Mesenchymal stem cell (in vitro differentiated cells and primary cell): ENCODE results near the gene SERINC2.

ENCODE experiments used
- DNase-seq: peaks from one replicate; pipeline ENCODE4 v3.0.0-alpha.2; 2013
- H2AFZ ChIP-seq: one replicate; pipeline ENCODE4 v1.6.1; 2013; ENCODE audit warnings: low read depth, mild to moderate bottlenecking, control low read depth, inconsistent platforms, low read length, moderate library complexity
- H2AK5ac ChIP-seq: 2 replicates; pipeline ENCODE4 v1.6.1; 2013; ENCODE audit warnings: low read length, moderate library complexity, mild to moderate bottlenecking, inconsistent platforms; ENCODE audit not compliant: severe bottlenecking
- H2BK120ac ChIP-seq: one replicate; pipeline ENCODE4 v1.6.1; 2013; ENCODE audit warnings: low read depth, mild to moderate bottlenecking, inconsistent platforms, low read length, moderate library complexity
- H2BK12ac ChIP-seq, 2 experiments: one replicate each; pipeline ENCODE4 v1.6.1; 2013; ENCODE audit warnings: inconsistent platforms in 2 of 2, low read length in 2 of 2, mild to moderate bottlenecking in 2 of 2, moderate library complexity in 2 of 2, control low read depth in 1 of 2
- H2BK15ac ChIP-seq: one replicate; pipeline ENCODE4 v1.6.1; 2013; ENCODE audit warnings: mild to moderate bottlenecking, low read depth, inconsistent platforms; ENCODE audit not compliant: poor library complexity, severe bottlenecking
- H2BK5ac ChIP-seq: 2 replicates; pipeline ENCODE4 v1.6.1; 2013; ENCODE audit warnings: low read depth, mild to moderate bottlenecking, low read length, control low read depth, inconsistent platforms; ENCODE audit not compliant: poor library complexity, severe bottlenecking
- H3K14ac ChIP-seq, 2 experiments: one replicate each; pipeline ENCODE4 v1.6.1; 2013; ENCODE audit warnings: inconsistent platforms in 2 of 2, low read length in 2 of 2, control low read depth in 1 of 2, mild to moderate bottlenecking in 1 of 2, moderate library complexity in 1 of 2
- H3K18ac ChIP-seq, 2 experiments: one replicate each; pipeline ENCODE4 v1.6.1; 2013; ENCODE audit warnings: inconsistent platforms in 2 of 2, low read length in 2 of 2, control low read depth in 1 of 2, low read depth in 1 of 2, mild to moderate bottlenecking in 1 of 2
- H3K23ac ChIP-seq, 2 experiments: one replicate each; pipeline ENCODE4 v1.6.1; 2013; ENCODE audit warnings: inconsistent platforms in 2 of 2, low read length in 2 of 2, mild to moderate bottlenecking in 2 of 2, moderate library complexity in 2 of 2, control low read depth in 1 of 2
- H3K27ac ChIP-seq: 2 replicates; pipeline ENCODE4 v1.5.1; 2013; ENCODE audit warnings: mild to moderate bottlenecking, moderate library complexity, low read length, control low read depth, inconsistent platforms; ENCODE audit not compliant: poor library complexity, severe bottlenecking
- H3K27me3 ChIP-seq, 2 experiments: 2 replicates each; pipeline versions ENCODE4 v1.6.1 to v1.7.0; 2013; ENCODE audit warnings: low read length in 2 of 2, mild to moderate bottlenecking in 2 of 2, moderate library complexity in 2 of 2, control low read depth in 1 of 2, inconsistent platforms in 1 of 2; ENCODE audit not compliant: control insufficient read depth in 1 of 2, insufficient read depth in 1 of 2
- H3K36me3 ChIP-seq, 2 experiments: 2 replicates each; pipeline versions ENCODE4 v1.6.1 to v1.7.0; 2013; ENCODE audit warnings: low read length in 2 of 2, control low read depth in 1 of 2, inconsistent platforms in 1 of 2, low read depth in 1 of 2, mild to moderate bottlenecking in 1 of 2; ENCODE audit not compliant: insufficient read depth in 2 of 2, control insufficient read depth in 1 of 2
- H3K4ac ChIP-seq, 2 experiments: one replicate each; pipeline ENCODE4 v1.6.1; 2013; ENCODE audit warnings: inconsistent platforms in 2 of 2, low read length in 2 of 2, mild to moderate bottlenecking in 2 of 2, moderate library complexity in 2 of 2, control low read depth in 1 of 2, low read depth in 1 of 2
- H3K4me1 ChIP-seq: 2 replicates; pipeline ENCODE4 v1.6.1; 2013; ENCODE audit warnings: low read depth, low read length, control low read depth; ENCODE audit not compliant: control insufficient read depth, insufficient read depth
- H3K4me2 ChIP-seq: 2 replicates; pipeline ENCODE4 v1.6.1; 2013; ENCODE audit warnings: low read length, mild to moderate bottlenecking, inconsistent platforms; ENCODE audit not compliant: poor library complexity, severe bottlenecking
- H3K4me3 ChIP-seq, 2 experiments: 2 replicates each; pipeline versions ENCODE4 v1.5.1 to v1.7.0; 2013; ENCODE audit warnings: low read length in 2 of 2, mild to moderate bottlenecking in 2 of 2, control low read depth in 1 of 2, low read depth in 1 of 2; ENCODE audit not compliant: insufficient read depth in 1 of 2
- H3K79me1 ChIP-seq: replicated peaks from 2 replicates; pipeline ENCODE4 v1.6.1; 2013; ENCODE audit warnings: mild to moderate bottlenecking, control low read depth, low read length, inconsistent platforms; ENCODE audit not compliant: poor library complexity, severe bottlenecking
- H3K9ac ChIP-seq: 2 replicates; pipeline ENCODE4 v1.7.0; 2013; ENCODE audit warnings: mild to moderate bottlenecking, low read length, moderate library complexity
- H3K9me3 ChIP-seq: 2 replicates; pipeline ENCODE4 v1.7.0; 2013; ENCODE audit warnings: mild to moderate bottlenecking, low read length; ENCODE audit not compliant: control insufficient read depth
- H4K8ac ChIP-seq: one replicate; pipeline ENCODE4 v1.6.1; 2013; ENCODE audit warnings: inconsistent platforms, mild to moderate bottlenecking, low read length, moderate library complexity
- H4K91ac ChIP-seq: one replicate; pipeline ENCODE4 v1.6.1; 2013; ENCODE audit warnings: mild to moderate bottlenecking, low read length, inconsistent platforms
- WGBS: methylation state at CpG from one replicate; pipeline ENCODE4 v1.1.7; 2013; ENCODE audit warnings: mixed read lengths; 5-methylcytosine and 5-hydroxymethylcytosine counted together

The SERINC2 gene

DNA sequence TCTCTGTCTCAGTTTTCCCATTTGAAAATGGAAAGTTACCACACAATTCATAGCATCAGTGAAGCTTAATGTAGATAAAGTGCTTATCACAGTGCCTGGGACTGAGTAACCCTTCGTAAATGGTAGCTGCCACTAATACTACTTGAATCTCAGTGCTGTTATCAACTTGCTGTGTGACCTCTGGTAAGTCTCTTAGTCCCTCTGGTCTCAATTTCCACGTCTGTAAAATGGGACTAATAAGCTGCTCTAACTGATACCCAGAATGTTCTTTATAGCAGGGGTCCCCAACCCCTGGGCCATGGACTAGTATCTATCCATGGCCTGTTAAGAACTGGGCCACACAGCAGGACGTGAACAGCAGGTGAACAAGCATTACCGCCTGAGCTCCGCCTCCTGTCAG is 7.7 kb downstream of the SERINC2 start:
- Histone ChIP-seq H3K18ac (no peak overlapping the region), H2BK5ac (no peak overlapping the region), H2BK15ac (no peak overlapping the region), H4K8ac (no peak overlapping the region), H3K4me3 (no peak overlapping the region), H3K36me3 (peaks cover 0 to 6% of the 10 kb centered on the region in 2 experiments), H4K91ac (no peak overlapping the region), H3K9ac (no peak overlapping the region), H3K27ac (no peak overlapping the region), H3K4me2 (no peak overlapping the region), H3K79me1 (no peaks in the 10 kb centered on the region), H3K9me3 (no peaks in the 10 kb centered on the region), H2AFZ (no peak overlapping the region), H3K4ac (no peak overlapping the region), H3K4me1 (peaks cover 13% of the 10 kb centered on the region), H2AK5ac (no peak overlapping the region), H3K27me3 (no peaks in the 10 kb centered on the region), H2BK120ac (no peak overlapping the region), H2BK12ac (no peak overlapping the region), H3K14ac (no peak overlapping the region), H3K23ac (no peak overlapping the region)
- 88% methylated on average over 5 of the region's 5 CpGs for WGBS
- no peak for DNase-seq

DNA sequence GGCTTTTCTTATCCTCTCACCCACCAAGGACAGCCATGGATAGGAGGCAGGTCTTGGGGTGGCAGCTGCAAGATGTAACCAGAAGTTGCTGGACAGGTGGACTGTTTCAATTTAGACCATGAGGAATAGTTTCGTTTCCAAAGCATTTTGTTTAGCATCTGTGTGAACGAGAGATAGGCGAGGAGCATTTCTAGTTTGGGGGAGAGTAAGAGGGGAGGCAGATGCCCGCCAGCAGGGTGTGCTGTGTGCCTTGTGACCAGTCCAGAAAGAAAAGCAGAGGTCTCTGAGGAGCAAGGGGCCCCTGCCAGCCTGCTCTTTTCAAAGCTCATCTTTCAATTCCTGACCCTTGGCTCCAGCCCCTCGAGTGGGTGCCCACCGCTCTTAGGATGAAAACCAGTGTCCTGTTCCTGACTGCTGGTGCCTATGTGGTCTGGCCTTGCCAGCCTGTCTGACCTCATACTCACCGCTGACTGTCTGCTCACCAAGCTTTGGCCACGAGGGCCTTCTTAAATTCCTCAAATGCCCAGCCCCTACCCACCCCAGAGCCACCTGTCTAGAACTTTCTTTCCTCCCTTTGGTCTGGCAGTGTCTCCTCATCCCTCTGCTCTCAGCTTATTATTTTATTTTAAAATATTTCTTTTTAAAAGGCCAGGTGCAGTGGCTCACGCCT is 8.5 kb downstream of the SERINC2 start:
- Histone ChIP-seq H2BK5ac (no peak overlapping the region), H3K18ac (peak overlapping the region in 1 of 2 experiments; percentile 49), H3K9ac (no peak overlapping the region), H2BK120ac (no peak overlapping the region), H2BK12ac (peak overlapping the region in 1 of 2 experiments; percentile 24), H3K4me1 (peaks cover 5% of the 10 kb centered on the region), H2AK5ac (no peak overlapping the region), H3K9me3 (no peaks in the 10 kb centered on the region), H3K27ac (no peak overlapping the region), H2AFZ (no peak overlapping the region), H4K8ac (no peak overlapping the region), H3K79me1 (no peaks in the 10 kb centered on the region), H3K27me3 (no peaks in the 10 kb centered on the region), H3K4me3 (no peak overlapping the region), H3K4ac (no peak overlapping the region), H3K4me2 (no peak overlapping the region), H4K91ac (no peak overlapping the region), H3K36me3 (peaks cover 6 to 8% of the 10 kb centered on the region in 2 experiments), H2BK15ac (no peak overlapping the region), H3K23ac (no peak overlapping the region), H3K14ac (no peak overlapping the region)
- peak; percentile 57 for DNase-seq
- WGBS = 46% methylated on average over 9 of the region's 9 CpGs

DNA sequence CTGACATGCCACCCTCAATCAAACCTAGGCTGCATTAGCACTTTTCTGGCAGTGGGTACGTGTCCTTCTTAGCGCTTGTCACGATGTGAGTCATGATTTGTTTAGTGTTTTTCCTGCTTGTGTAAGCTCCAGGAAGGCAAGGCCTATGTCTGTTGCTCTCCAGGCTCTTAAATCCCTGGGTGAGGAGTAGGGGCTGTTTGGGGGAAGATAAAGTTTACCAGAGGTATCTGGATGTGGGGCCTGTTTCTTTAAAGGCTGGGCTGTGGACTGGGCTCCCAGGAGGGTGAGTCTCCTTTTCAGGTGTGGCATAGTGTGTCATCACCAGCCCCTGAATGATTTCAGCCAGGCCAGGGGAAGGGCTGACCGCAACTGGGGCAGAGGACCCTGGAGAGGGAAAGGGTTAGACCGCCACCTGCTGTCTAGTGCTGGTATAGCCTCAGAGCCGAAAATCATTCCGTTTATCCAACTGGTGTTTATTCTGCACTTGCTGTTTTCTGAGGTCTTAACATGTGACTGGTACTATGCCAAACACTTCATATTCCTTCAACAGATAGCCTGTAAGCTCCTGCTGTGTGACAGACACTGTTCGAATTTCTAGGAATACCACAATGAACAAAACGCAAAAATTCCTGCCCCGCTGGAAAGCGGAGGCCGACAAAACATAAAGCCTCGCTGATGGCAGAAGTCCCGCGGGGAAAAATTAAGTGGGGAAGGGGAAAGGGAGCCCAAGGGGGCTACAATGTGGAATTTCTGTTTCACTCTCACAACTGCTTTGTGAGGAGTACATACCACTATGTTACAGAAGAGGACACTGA is 9.7 kb downstream of the SERINC2 start:
- H3K23ac ChIP-seq = no peak overlapping the region
- no peak overlapping the region for H2BK120ac ChIP-seq
- H3K79me1 ChIP-seq = no peaks in the 10 kb centered on the region
- no peak overlapping the region for H3K18ac ChIP-seq
- H3K4me2 ChIP-seq = no peak overlapping the region
- H3K27ac ChIP-seq = no peak overlapping the region
- peaks cover 5% of the 10 kb centered on the region for H3K4me1 ChIP-seq
- H2BK15ac ChIP-seq = no peak overlapping the region
- H2AFZ ChIP-seq = no peak overlapping the region
- no peak overlapping the region for H2AK5ac ChIP-seq
- no peaks in the 10 kb centered on the region for H3K27me3 ChIP-seq
- H3K4me3 ChIP-seq = no peak overlapping the region
- H3K9me3 ChIP-seq = no peaks in the 10 kb centered on the region
- H2BK12ac ChIP-seq = no peak overlapping the region
- H3K36me3 ChIP-seq = peaks cover 10 to 17% of the 10 kb centered on the region in 2 experiments
- peak overlapping the region; percentile 64 for H3K9ac ChIP-seq
- H4K8ac ChIP-seq = no peak overlapping the region
- no peak overlapping the region for H4K91ac ChIP-seq
- 43% methylated on average over 15 of the region's 15 CpGs for WGBS
- H3K14ac ChIP-seq = no peak overlapping the region
- peak; percentile 95 for DNase-seq
- no peak overlapping the region for H3K4ac ChIP-seq
- H2BK5ac ChIP-seq = no peak overlapping the region

DNA sequence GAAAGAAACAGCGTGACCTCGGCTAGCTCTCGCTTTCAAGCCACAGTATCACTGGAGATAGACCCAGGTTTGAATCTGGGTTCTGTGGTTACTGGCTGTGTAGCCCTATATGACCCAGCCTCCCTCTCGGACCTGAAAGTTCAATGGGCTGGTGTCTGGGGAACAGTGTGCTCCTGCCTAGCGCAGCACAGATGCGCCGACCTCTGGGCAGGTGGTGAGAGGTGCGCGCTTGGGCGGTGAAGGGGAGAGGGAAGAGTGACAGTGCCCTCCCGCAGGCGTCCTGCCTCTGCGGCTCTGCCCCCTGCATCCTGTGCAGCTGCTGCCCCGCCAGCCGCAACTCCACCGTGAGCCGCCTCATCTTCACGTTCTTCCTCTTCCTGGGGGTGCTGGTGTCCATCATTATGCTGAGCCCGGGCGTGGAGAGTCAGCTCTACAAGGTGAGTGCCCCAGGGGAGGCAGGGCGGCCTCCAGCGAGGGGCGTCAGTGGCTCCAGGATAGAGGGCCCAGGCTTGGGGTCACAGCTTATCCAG is 10.5 kb downstream of the SERINC2 start:
- Histone ChIP-seq H3K4me1 (peaks cover 5% of the 10 kb centered on the region), H3K18ac (no peak overlapping the region), H3K27me3 (no peaks in the 10 kb centered on the region), H3K4ac (no peak overlapping the region), H3K4me3 (no peak overlapping the region), H2AFZ (no peak overlapping the region), H3K79me1 (no peaks in the 10 kb centered on the region), H3K14ac (peak overlapping the region in 1 of 2 experiments; percentile 53), H4K91ac (no peak overlapping the region), H2BK120ac (no peak overlapping the region), H2BK5ac (no peak overlapping the region), H3K9ac (no peak overlapping the region), H3K36me3 (peaks cover 13 to 17% of the 10 kb centered on the region in 2 experiments), H2AK5ac (no peak overlapping the region), H3K27ac (no peak overlapping the region), H2BK15ac (no peak overlapping the region), H3K4me2 (no peak overlapping the region), H3K23ac (no peak overlapping the region), H3K9me3 (no peaks in the 10 kb centered on the region), H2BK12ac (no peak overlapping the region), H4K8ac (no peak overlapping the region)
- WGBS = 94% methylated on average over 23 of the region's 23 CpGs
- no peak for DNase-seq
